ENCODE data around the gene KRT32. TPM values are rescaled to one million over a fixed set of nuclear protein-coding genes. Genes with fewer than 3 reads are reported as not detected.

Gene KRT32
- total and polyA plus RNA-seq, 10 donors = not detected

DNA sequence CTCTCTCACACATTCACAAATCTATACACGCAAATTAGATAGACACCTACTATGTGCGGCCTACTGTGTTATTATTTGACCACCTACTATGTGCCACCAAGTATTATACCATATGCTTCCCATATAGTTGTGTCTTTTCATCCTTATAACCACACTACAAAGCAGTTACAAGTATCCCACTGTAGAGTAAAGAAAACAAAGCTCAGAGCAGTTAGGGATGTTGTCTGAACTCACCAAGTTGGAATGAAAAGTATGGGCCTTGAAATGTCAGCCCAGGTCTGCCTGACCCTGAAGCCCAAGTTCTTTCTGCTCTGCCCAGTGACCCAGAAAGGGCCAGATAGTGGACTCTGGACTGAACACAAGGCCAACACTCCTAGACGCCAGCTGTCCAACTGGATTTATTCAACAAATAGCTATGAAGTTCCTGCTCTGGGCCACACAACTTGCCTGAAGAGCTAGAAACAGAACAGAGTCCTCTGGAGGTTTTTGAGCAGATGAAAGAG is 51.3 kb downstream of the KRT32 start:
- TF ChIP-seq POLR2AphosphoS5 (IDR thresholded peaks at IDR 0.05) (no peak), POLR2A (IDR thresholded peaks at IDR 0.05) (no peak)
- TF ChIP-seq, protein P1, sequence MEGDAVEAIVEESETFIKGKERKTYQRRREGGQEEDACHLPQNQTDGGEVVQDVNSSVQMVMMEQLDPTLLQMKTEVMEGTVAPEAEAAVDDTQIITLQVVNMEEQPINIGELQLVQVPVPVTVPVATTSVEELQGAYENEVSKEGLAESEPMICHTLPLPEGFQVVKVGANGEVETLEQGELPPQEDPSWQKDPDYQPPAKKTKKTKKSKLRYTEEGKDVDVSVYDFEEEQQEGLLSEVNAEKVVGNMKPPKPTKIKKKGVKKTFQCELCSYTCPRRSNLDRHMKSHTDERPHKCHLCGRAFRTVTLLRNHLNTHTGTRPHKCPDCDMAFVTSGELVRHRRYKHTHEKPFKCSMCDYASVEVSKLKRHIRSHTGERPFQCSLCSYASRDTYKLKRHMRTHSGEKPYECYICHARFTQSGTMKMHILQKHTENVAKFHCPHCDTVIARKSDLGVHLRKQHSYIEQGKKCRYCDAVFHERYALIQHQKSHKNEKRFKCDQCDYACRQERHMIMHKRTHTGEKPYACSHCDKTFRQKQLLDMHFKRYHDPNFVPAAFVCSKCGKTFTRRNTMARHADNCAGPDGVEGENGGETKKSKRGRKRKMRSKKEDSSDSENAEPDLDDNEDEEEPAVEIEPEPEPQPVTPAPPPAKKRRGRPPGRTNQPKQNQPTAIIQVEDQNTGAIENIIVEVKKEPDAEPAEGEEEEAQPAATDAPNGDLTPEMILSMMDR (IDR thresholded peaks at IDR 0.05 in 8 of 11, conservative IDR thresholded peaks at IDR 0.05 in 3 of 11) = no peak
- Histone ChIP-seq H3K27ac (no peak overlapping the region), H3K27me3 (replicated peaks in 1 of 7) (no peaks in the 10 kb centered on the region), H3K36me3 (no peaks in the 10 kb centered on the region), H3K4me3 (no peak overlapping the region), H3K4me1 (peaks cover 0 to 5% (median 0%) of the 10 kb centered on the region in 6 donors), H3K9me3 (no peaks in the 10 kb centered on the region)
- no peak for DNase-seq
- intact Hi-C loops (cut with DNase I; ENCODE audit: low total_unique reads) = no loop called here
- WGBS, 5 donors = 69 to 84% (median 78%) methylated on average over 3 of the region's 3 CpGs

DNA sequence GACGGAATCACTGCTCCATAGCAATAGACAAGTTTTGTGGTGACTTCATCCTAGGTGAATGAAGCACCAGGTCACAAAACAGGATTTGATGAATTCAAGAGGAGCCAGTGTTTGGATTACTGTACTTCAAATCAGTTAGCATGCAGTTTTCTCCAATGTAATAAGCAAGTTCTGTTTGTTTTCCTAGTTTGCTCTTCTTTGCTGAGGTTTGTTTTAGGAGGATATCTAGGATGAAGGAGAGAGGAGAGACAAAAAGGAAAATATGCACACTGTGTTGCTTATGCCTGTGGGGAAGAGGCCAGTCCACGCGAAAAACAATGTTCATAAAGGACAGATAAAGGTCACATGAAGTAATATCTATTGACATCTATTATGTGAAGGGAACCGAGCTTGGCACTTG is 51.8 kb downstream of the KRT32 start:
- WGBS, 5 donors = 77 to 94% (median 88%) methylated on average over 4 of the region's 4 CpGs
- H3K27me3 ChIP-seq (replicated peaks in 1 of 7) = no peaks in the 10 kb centered on the region
- DNase-seq = no peak
- no peak for TF ChIP-seq POLR2AphosphoS5 (IDR thresholded peaks at IDR 0.05)
- TF ChIP-seq, protein P1 (IDR thresholded peaks at IDR 0.05 in 8 of 11, conservative IDR thresholded peaks at IDR 0.05 in 3 of 11) = no peak
- TF ChIP-seq POLR2A (IDR thresholded peaks at IDR 0.05) = no peak
- H3K4me1 ChIP-seq = peaks cover 0 to 5% (median 0%) of the 10 kb centered on the region in 6 donors
- H3K27ac ChIP-seq = no peak overlapping the region
- no peak overlapping the region for H3K4me3 ChIP-seq
- intact Hi-C loops (cut with DNase I; ENCODE audit: low total_unique reads) = no loop called here
- no peaks in the 10 kb centered on the region for H3K9me3 ChIP-seq
- H3K36me3 ChIP-seq = no peaks in the 10 kb centered on the region

DNA sequence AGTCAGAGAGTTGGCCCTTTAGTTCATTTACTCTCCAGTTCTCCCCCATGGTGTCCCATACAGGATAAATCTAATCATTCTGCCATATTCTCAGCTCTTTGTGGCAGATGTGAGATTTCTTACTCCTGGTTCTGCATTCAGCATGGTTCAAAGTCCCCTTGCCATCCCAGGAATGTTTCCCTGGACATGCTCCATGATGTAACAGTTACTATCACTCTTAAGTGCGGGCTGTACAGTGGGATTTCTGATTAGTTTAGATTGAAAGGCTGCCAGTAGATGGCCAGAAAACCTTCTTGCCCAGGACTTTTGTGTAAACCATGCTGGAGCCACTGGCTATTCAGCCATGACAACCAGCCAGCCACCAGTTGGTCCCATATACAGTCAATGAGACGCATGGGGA is 53.2 kb downstream of the KRT32 start:
- no peak overlapping the region for H3K4me3 ChIP-seq
- 85 to 100% (median 92%) methylated on average over 2 of the region's 2 CpGs for WGBS, 5 donors
- TF ChIP-seq POLR2AphosphoS5 (IDR thresholded peaks at IDR 0.05) (no peak), POLR2A (IDR thresholded peaks at IDR 0.05) (no peak)
- TF ChIP-seq, protein P1 (IDR thresholded peaks at IDR 0.05 in 8 of 11, conservative IDR thresholded peaks at IDR 0.05 in 3 of 11) = no peak
- H3K4me1 ChIP-seq = peaks cover 0 to 5% (median 0%) of the 10 kb centered on the region in 6 donors
- H3K27me3 ChIP-seq (replicated peaks in 1 of 7) = no peaks in the 10 kb centered on the region
- H3K27ac ChIP-seq = no peak overlapping the region
- no peak for DNase-seq
- intact Hi-C loops (cut with DNase I; ENCODE audit: low total_unique reads) = no loop called here
- no peaks in the 10 kb centered on the region for H3K36me3 ChIP-seq
- H3K9me3 ChIP-seq = no peaks in the 10 kb centered on the region

DNA sequence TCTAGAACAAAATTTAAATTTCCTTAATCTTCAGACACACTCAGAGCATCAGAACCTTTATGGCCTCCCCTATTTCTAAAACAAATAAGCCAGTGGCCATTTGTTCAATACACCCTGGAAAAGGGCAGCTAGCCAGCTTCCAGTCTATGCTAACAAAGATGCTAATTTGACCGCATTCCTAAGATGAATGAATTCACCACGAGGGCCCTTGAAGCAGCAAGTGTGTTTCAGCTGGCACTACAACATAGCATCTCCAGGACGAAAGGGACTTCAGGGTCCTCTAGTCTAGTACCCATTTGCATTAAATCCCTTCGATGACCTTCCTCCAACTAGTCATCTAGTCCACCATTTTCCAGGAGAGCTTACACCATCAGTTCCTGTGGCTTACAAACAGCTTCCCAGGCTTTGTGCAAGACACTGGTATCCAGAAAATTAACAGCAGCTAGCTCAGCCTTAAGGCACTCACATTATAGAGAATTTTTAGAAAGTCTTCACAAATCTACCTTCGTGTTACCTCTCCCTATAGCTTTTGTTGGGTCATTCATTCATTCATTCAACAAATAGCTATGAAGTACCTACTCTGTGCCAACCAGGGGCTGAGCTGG is 53.7 kb downstream of the KRT32 start:
- no peak for DNase-seq
- Histone ChIP-seq H3K27me3 (replicated peaks in 1 of 7) (peaks cover 0 to 4% (median 0%) of the 10 kb centered on the region in 7 donors), H3K4me3 (no peak overlapping the region), H3K27ac (no peak overlapping the region), H3K36me3 (no peaks in the 10 kb centered on the region), H3K4me1 (peaks cover 0 to 5% (median 0%) of the 10 kb centered on the region in 6 donors), H3K9me3 (no peaks in the 10 kb centered on the region)
- intact Hi-C loops (cut with DNase I; ENCODE audit: low total_unique reads) = no loop called here
- 51 to 64% (median 59%) methylated on average over 5 of the region's 5 CpGs for WGBS, 5 donors
- TF ChIP-seq, protein P1 (IDR thresholded peaks at IDR 0.05 in 8 of 11, conservative IDR thresholded peaks at IDR 0.05 in 3 of 11) = no peak
- no peak for TF ChIP-seq POLR2AphosphoS5 (IDR thresholded peaks at IDR 0.05)
- TF ChIP-seq POLR2A (IDR thresholded peaks at IDR 0.05) = no peak
